Panc1 (cell line): Measurements from ENCODE around the gene TLE3. TPM values are rescaled to one million over a fixed set of nuclear protein-coding genes. Genes with fewer than 3 reads are reported as not detected.

Source experiments
- ATAC-seq: fragments of 200-7000 bp; cut with Tn5 transposase; 2 replicates; pipeline ENCODE4 v1.9.1; 2020; ENCODE audit warnings: mild to moderate bottlenecking, moderate library complexity
- BruUV-seq: library from RNA; stranded (reverse); fragments of 400-500 nt; replicated peaks from 2 replicates; lab custom pipeline; 2021; lab: Mats Ljungman, UMichigan
- CTCF ChIA-PET: fragments of 300-600 bp; sonication (Branson Sonifier 250); formaldehyde crosslinking; loops from one replicate; lab custom pipeline; 2022; ENCODE audit warnings: antibody characterized with exemption; lab: Charles Lee
- POLR2A ChIA-PET: fragments of 300-600 bp; sonication (Branson Sonifier 250); formaldehyde crosslinking; loops from one replicate; lab custom pipeline; 2022; ENCODE audit warnings: antibody characterized with exemption; lab: Charles Lee
- DNase-seq: peaks from one replicate; pipeline ENCODE4 v3.0.0-alpha.2; 2010; ENCODE audit warnings: low read depth, low spot score
- H3K27ac ChIP-seq: 2 replicates; pipeline ENCODE4 v1.5.1; 2011; ENCODE audit warnings: mild to moderate bottlenecking, low read length, inconsistent platforms
- H3K27me3 ChIP-seq: fragments of 200-500 bp; sonication (Bioruptor generic); 2 replicates; pipeline ENCODE4 v1.6.0; 2014; ENCODE audit warnings: low read length, inconsistent platforms; ENCODE audit not compliant: control insufficient read depth, insufficient read depth
- H3K36me3 ChIP-seq: fragments of 200-500 bp; sonication (Bioruptor generic); 2 replicates; pipeline ENCODE4 v1.5.1; 2014; ENCODE audit warnings: inconsistent platforms, mild to moderate bottlenecking, low read length, moderate library complexity; ENCODE audit not compliant: control insufficient read depth, insufficient read depth
- H3K4me1 ChIP-seq: 2 replicates; pipeline ENCODE4 v1.5.1; 2011; ENCODE audit warnings: inconsistent platforms, mild to moderate bottlenecking, low read length, moderate library complexity; ENCODE audit not compliant: control insufficient read depth, insufficient read depth
- H3K4me3 ChIP-seq, 2 experiments: 2 replicates each; pipeline ENCODE4 v1.5.1; 2011 to 2012; ENCODE audit warnings: low read depth in 2 of 2, low read length in 2 of 2, mild to moderate bottlenecking in 2 of 2, inconsistent platforms in 1 of 2, moderate library complexity in 1 of 2
- H3K9me3 ChIP-seq: fragments of 200-500 bp; sonication (Bioruptor generic); 2 replicates; pipeline ENCODE4 v1.5.1; 2014; ENCODE audit warnings: low read depth, mild to moderate bottlenecking, inconsistent platforms, low read length, moderate library complexity; ENCODE audit not compliant: control insufficient read depth, insufficient read depth
- POLR2AphosphoS5 ChIP-seq: IDR thresholded peaks from 2 replicates; pipeline ENCODE4 v1.6.1; 2012; ENCODE audit warnings: mild to moderate bottlenecking, low read depth, low read length, moderate library complexity
- SIN3A ChIP-seq: IDR thresholded peaks from 2 replicates; pipeline ENCODE4 v1.6.1; 2012; ENCODE audit warnings: low read depth, mild to moderate bottlenecking, low read length, moderate library complexity, borderline replicate concordance; ENCODE audit not compliant: insufficient read depth
- TCF7L2 ChIP-seq: IDR thresholded peaks from 2 replicates; pipeline ENCODE4 v1.6.1; 2011; ENCODE audit warnings: mild to moderate bottlenecking, low read depth, low read length, inconsistent platforms
- in situ Hi-C: cut with HindIII; loops from 2 replicates; pipeline ENCODE4 v1.10.0; 2016; ENCODE audit warnings: low sequenced_read_pairs, low pct_unique_long_range_greater_than_20kb
- intact Hi-C: fragments of 100-400 bp; cut with micrococcal nuclease; formaldehyde crosslinking; loops from one replicate; pipeline ENCODE4 v1.10.0; 2022; ENCODE audit not compliant: unreplicated experiment
- total RNA-seq: library from RNA; stranded (reverse); gene quantifications from one replicate; pipeline ENCODE4 v1.2.1, GENCODE V29; 2021; ENCODE audit not compliant: unreplicated experiment
- TF ChIP-seq, protein P1 (sequence below), 2 experiments: IDR thresholded peaks; 2 replicates each; pipeline ENCODE4 v1.6.1; 2011 to 2012; ENCODE audit warnings: low read depth in 2 of 2, control low read depth in 1 of 2, low read length in 1 of 2, mild to moderate bottlenecking in 1 of 2, moderate library complexity in 1 of 2; ENCODE audit not compliant: insufficient read depth in 1 of 2
- TF ChIP-seq, protein P2 (sequence below): fragments of 450-650 bp; IDR thresholded peaks from 2 replicates; pipeline ENCODE4 v1.5.1; 2017; ENCODE audit warnings: mild to moderate bottlenecking

The TLE3 gene
- total RNA-seq, 1 experiment from 2014 or later: 132 TPM

DNA sequence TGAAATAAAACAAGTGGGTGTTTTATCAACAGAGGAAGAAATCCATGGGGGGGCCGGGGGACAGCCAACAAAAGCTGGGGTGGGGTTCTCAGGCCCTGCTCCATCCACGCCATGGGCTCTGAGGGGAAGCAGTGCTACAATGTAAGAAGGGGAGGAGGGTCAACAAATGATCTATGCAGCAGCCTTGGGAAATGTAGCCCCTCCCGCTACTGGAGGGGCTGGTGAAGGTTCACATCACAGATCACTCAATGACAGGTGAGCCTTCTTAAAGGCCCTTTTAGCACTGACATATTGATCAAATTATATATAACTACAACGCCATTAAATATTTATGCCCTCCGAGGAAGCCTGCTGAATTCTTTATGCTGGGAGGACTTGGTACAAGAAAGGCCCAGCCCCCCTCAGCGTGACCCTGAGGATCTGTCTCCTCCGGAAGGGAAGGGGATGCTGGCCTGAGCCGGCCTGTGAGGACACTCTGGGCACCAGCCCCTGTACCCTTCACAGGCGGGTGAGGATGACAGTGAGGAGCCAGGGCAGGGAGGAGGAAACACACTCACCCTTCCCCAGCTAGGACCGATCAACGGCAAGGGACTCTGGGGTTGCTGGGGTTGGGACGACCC lies 15.3 kb downstream of the TLE3 start:
- peaks cover 20% of the 10 kb centered on the region for H3K36me3 ChIP-seq
- no peaks in the 10 kb centered on the region for H3K9me3 ChIP-seq
- intact Hi-C loops: no loop called here
- ATAC-seq (no peak), DNase-seq (no peak)
- ChIA-PET CTCF (no interaction called here), POLR2A (interaction anchor here (0.6 kb wide), 1 partner anchor 47 kb away, joined by 15 read pairs; no protein-coding TSS in a partner anchor)
- no TSS peak for BruUV-seq
- TF ChIP-seq, protein P1, sequence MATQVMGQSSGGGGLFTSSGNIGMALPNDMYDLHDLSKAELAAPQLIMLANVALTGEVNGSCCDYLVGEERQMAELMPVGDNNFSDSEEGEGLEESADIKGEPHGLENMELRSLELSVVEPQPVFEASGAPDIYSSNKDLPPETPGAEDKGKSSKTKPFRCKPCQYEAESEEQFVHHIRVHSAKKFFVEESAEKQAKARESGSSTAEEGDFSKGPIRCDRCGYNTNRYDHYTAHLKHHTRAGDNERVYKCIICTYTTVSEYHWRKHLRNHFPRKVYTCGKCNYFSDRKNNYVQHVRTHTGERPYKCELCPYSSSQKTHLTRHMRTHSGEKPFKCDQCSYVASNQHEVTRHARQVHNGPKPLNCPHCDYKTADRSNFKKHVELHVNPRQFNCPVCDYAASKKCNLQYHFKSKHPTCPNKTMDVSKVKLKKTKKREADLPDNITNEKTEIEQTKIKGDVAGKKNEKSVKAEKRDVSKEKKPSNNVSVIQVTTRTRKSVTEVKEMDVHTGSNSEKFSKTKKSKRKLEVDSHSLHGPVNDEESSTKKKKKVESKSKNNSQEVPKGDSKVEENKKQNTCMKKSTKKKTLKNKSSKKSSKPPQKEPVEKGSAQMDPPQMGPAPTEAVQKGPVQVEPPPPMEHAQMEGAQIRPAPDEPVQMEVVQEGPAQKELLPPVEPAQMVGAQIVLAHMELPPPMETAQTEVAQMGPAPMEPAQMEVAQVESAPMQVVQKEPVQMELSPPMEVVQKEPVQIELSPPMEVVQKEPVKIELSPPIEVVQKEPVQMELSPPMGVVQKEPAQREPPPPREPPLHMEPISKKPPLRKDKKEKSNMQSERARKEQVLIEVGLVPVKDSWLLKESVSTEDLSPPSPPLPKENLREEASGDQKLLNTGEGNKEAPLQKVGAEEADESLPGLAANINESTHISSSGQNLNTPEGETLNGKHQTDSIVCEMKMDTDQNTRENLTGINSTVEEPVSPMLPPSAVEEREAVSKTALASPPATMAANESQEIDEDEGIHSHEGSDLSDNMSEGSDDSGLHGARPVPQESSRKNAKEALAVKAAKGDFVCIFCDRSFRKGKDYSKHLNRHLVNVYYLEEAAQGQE (IDR thresholded peaks at IDR 0.05; ENCODE audit: insufficient read depth in 1 of 2, low read depth in 2 of 2, low read length in 1 of 2): no peak
- TF ChIP-seq, protein P2, sequence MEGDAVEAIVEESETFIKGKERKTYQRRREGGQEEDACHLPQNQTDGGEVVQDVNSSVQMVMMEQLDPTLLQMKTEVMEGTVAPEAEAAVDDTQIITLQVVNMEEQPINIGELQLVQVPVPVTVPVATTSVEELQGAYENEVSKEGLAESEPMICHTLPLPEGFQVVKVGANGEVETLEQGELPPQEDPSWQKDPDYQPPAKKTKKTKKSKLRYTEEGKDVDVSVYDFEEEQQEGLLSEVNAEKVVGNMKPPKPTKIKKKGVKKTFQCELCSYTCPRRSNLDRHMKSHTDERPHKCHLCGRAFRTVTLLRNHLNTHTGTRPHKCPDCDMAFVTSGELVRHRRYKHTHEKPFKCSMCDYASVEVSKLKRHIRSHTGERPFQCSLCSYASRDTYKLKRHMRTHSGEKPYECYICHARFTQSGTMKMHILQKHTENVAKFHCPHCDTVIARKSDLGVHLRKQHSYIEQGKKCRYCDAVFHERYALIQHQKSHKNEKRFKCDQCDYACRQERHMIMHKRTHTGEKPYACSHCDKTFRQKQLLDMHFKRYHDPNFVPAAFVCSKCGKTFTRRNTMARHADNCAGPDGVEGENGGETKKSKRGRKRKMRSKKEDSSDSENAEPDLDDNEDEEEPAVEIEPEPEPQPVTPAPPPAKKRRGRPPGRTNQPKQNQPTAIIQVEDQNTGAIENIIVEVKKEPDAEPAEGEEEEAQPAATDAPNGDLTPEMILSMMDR: no peak
- TF ChIP-seq SIN3A (no peak), POLR2AphosphoS5 (no peak), TCF7L2 (no peak)
- no peak overlapping the region for H3K4me3 ChIP-seq
- in situ Hi-C loops: no loop called here
- no peaks in the 10 kb centered on the region for H3K27me3 ChIP-seq
- H3K4me1 ChIP-seq: peaks cover 9% of the 10 kb centered on the region; the same call in 1 of the 2 replicates
- no peak overlapping the region for H3K27ac ChIP-seq

DNA sequence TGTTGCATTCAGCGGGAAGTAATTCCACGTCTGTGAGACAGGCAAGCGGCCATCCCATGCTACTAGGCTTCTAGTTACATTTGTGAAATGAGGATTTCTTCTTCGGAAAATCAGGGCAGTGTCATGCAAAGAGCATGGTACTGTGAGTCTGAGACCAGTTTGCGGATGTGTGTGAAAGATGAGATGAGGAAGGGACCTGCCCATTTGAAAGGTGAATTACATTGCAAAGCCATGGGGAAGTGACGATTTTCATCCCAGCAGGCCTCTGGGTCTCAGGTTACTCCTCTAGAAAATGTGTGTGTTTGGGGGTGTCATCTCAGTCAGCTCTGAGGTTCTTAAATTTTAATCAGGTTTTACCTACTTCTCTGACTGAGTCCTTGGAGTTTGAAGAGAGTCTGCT lies 16.1 kb downstream of the TLE3 start:
- POLR2A ChIA-PET: interaction anchor here (0.6 kb wide), 1 partner anchor 46 kb away, joined by 15 read pairs; no protein-coding TSS in a partner anchor
- H3K36me3 ChIP-seq: peaks cover 20% of the 10 kb centered on the region
- H3K27ac ChIP-seq: no peak overlapping the region
- H3K27me3 ChIP-seq: no peaks in the 10 kb centered on the region
- no peaks in the 10 kb centered on the region for H3K9me3 ChIP-seq
- no peak for DNase-seq
- TF ChIP-seq TCF7L2 (no peak), POLR2AphosphoS5 (no peak), SIN3A (no peak)
- TF ChIP-seq, protein P1 (IDR thresholded peaks at IDR 0.05; ENCODE audit: insufficient read depth in 1 of 2, low read depth in 2 of 2, low read length in 1 of 2): no peak
- TF ChIP-seq, protein P2: no peak
- intact Hi-C loops (no loop called here), in situ Hi-C loops (no loop called here)
- no peak overlapping the region for H3K4me3 ChIP-seq
- CTCF ChIA-PET: no interaction called here
- no peak for ATAC-seq
- peaks cover 9% of the 10 kb centered on the region; the same call in 1 of the 2 replicates for H3K4me1 ChIP-seq
- BruUV-seq: no TSS peak
